HCT116 (cell line): ENCODE measurements around the gene GMPPB. TPM values are rescaled to one million over a fixed set of nuclear protein-coding genes. Genes with fewer than 3 reads are reported as not detected.

Source experiments
- ATAC-seq: fragments of 200-7000 bp; cut with Tn5 transposase; 2 replicates; pipeline ENCODE4 v1.9.1; 2020; ENCODE audit warnings: mild to moderate bottlenecking, moderate library complexity
- BruUV-seq: library from RNA; stranded (reverse); fragments of 400-500 nt; replicated peaks from 2 replicates; lab custom pipeline; 2021; lab: Mats Ljungman, UMichigan
- CTCF ChIA-PET: fragments of 300-600 bp; sonication (Branson Sonifier 250); formaldehyde crosslinking; loops from one replicate; lab custom pipeline; 2021; ENCODE audit warnings: antibody characterized with exemption; lab: Charles Lee
- POLR2A ChIA-PET: fragments of 300-600, 350-600 bp; sonication (Branson Sonifier 250); formaldehyde crosslinking; loops from one replicate; lab custom pipeline; 2021; ENCODE audit warnings: antibody characterized with exemption; lab: Charles Lee
- RAD21 ChIA-PET, 2 experiments: fragments of 300-600 bp; sonication (Branson Sonifier 250); formaldehyde crosslinking; loops; one replicate each; lab custom pipeline; 2023; ENCODE audit warnings: low total read pairs in 2 of 2; ENCODE audit not compliant: uncharacterized antibody in 2 of 2, unreplicated experiment in 2 of 2, low non-redundant PET in 1 of 2; lab: Charles Lee
- DNase-seq: peaks from one replicate; pipeline ENCODE4 v3.0.0-alpha.2; 2010; ENCODE audit warnings: low read depth, low spot score
- H2AFZ ChIP-seq: fragments of 200-600 bp; shearing (Covaris generic), sonication (generic); 2 replicates; pipeline ENCODE4 v1.6.1; 2017; ENCODE audit warnings: low read depth, mixed run types, mixed read lengths, antibody characterized with exemption, low read length; ENCODE audit not compliant: poor library complexity, severe bottlenecking
- H3K27ac ChIP-seq: 2 replicates; pipeline ENCODE4 v1.5.1; 2012; ENCODE audit warnings: low read depth, low read length
- H3K27me3 ChIP-seq: fragments of 200-600 bp; sonication (generic); 2 replicates; pipeline ENCODE4 v1.6.1; 2016; ENCODE audit warnings: mixed run types, low read length, mixed read lengths; ENCODE audit not compliant: insufficient read depth
- H3K36me3 ChIP-seq, 2 experiments: fragments of 200-500 bp in 1 of 2; fragments of 200-600 bp in 1 of 2; sonication (Bioruptor generic) in 1 of 2; sonication (generic) in 1 of 2; 2 replicates each; pipeline versions ENCODE4 v1.5.1 to v1.6.1; 2014 to 2016; ENCODE audit warnings: low read length in 2 of 2, inconsistent platforms in 1 of 2, mixed read lengths in 1 of 2, mixed run types in 1 of 2; ENCODE audit not compliant: insufficient read depth in 2 of 2, control insufficient read depth in 1 of 2
- H3K4me1 ChIP-seq, 2 experiments: fragments of 200-600 bp in 1 of 2; sonication (generic) in 1 of 2; 2 replicates each; pipeline versions ENCODE4 v1.5.1 to v1.6.1; 2012 to 2017; ENCODE audit warnings: low read length in 2 of 2, inconsistent platforms in 1 of 2, mild to moderate bottlenecking in 1 of 2, mixed read lengths in 1 of 2, mixed run types in 1 of 2, moderate library complexity in 1 of 2; ENCODE audit not compliant: insufficient read depth in 2 of 2, control insufficient read depth in 1 of 2
- H3K4me2 ChIP-seq: fragments of 200-600 bp; sonication (generic); 2 replicates; pipeline ENCODE4 v1.6.1; 2017; ENCODE audit warnings: mixed run types, low read length, mixed read lengths
- H3K4me3 ChIP-seq, 2 experiments: fragments of 200-600 bp in 1 of 2; sonication (generic) in 1 of 2; replicated peaks in 1 of 2; 2 replicates each; pipeline ENCODE4 v1.5.1; 2011 to 2016; ENCODE audit warnings: low read length in 2 of 2, control low read depth in 1 of 2, low read depth in 1 of 2, mild to moderate bottlenecking in 1 of 2, mixed read lengths in 1 of 2, mixed run types in 1 of 2
- H3K79me2 ChIP-seq: fragments of 200-600 bp; sonication (generic); 2 replicates; pipeline ENCODE4 v1.6.1; 2017; ENCODE audit warnings: mild to moderate bottlenecking, mixed run types, low read length, moderate library complexity, mixed read lengths; ENCODE audit not compliant: insufficient read depth
- H3K9ac ChIP-seq: fragments of 200-600 bp; sonication (generic); 2 replicates; pipeline ENCODE4 v1.6.1; 2016; ENCODE audit warnings: low read length, mixed read lengths
- H3K9me2 ChIP-seq: fragments of 200-600 bp; sonication (generic), shearing (Covaris generic); 2 replicates; pipeline ENCODE4 v1.6.1; 2017; ENCODE audit warnings: mixed run types, mild to moderate bottlenecking, moderate library complexity; ENCODE audit not compliant: insufficient read depth
- H3K9me3 ChIP-seq, 2 experiments: fragments of 200-500 bp in 1 of 2; fragments of 200-600 bp in 1 of 2; sonication (Bioruptor generic) in 1 of 2; sonication (generic) in 1 of 2; 2 replicates each; pipeline ENCODE4 v1.6.1; 2014 to 2017; ENCODE audit warnings: low read length in 2 of 2, mixed read lengths in 2 of 2, inconsistent platforms in 1 of 2, low read depth in 1 of 2, mild to moderate bottlenecking in 1 of 2, mixed run types in 1 of 2, moderate library complexity in 1 of 2; ENCODE audit not compliant: control insufficient read depth in 1 of 2, insufficient read depth in 1 of 2
- H4K20me1 ChIP-seq: fragments of 200-600 bp; sonication (generic), shearing (Covaris generic); 2 replicates; pipeline ENCODE4 v1.6.1; 2017; ENCODE audit warnings: mixed run types, mild to moderate bottlenecking, moderate library complexity; ENCODE audit not compliant: insufficient read depth
- CBX3 ChIP-seq: IDR thresholded peaks from 2 replicates; pipeline ENCODE4 v1.6.1; 2012; ENCODE audit warnings: low read depth
- ELF1 ChIP-seq: IDR thresholded peaks from 2 replicates; pipeline ENCODE4 v1.6.1; 2012; ENCODE audit warnings: low read depth, borderline replicate concordance
- EZH2 ChIP-seq: fragments of 200-600 bp; sonication (generic); IDR thresholded peaks from 2 replicates; pipeline ENCODE4 v1.6.1; 2017; ENCODE audit warnings: antibody characterized with exemption, mixed run types
- JUND ChIP-seq: IDR thresholded peaks from 2 replicates; pipeline ENCODE4 v1.6.1; 2012
- POLR2A ChIP-seq: IDR thresholded peaks from 2 replicates; pipeline ENCODE4 v1.7.0; 2011; ENCODE audit warnings: borderline replicate concordance; ENCODE audit not compliant: insufficient read depth, insufficient read length; ENCODE audit errors: extremely low read depth
- POLR2AphosphoS5 ChIP-seq: IDR thresholded peaks from 2 replicates; pipeline ENCODE4 v1.6.1; 2011; ENCODE audit warnings: mild to moderate bottlenecking, low read depth, low read length, moderate library complexity
- RAD21 ChIP-seq: IDR thresholded peaks from 2 replicates; pipeline ENCODE4 v1.6.1; 2012; ENCODE audit warnings: low read depth, mild to moderate bottlenecking
- SP1 ChIP-seq: IDR thresholded peaks from 2 replicates; pipeline ENCODE4 v1.6.1; 2012; ENCODE audit warnings: low read depth
- SRF ChIP-seq: IDR thresholded peaks from 2 replicates; pipeline ENCODE4 v1.6.1; 2012; ENCODE audit warnings: low read depth
- YY1 ChIP-seq: IDR thresholded peaks from 2 replicates; pipeline ENCODE4 v1.6.1; 2011; ENCODE audit warnings: low read length, low read depth, moderate library complexity, mild to moderate bottlenecking; ENCODE audit not compliant: insufficient replicate concordance; ENCODE audit errors: extremely low read depth
- ZNF274 ChIP-seq: fragments of 200-500 bp; sonication (Bioruptor generic); IDR thresholded peaks from 2 replicates; pipeline ENCODE4 v1.6.1; 2014; ENCODE audit warnings: mild to moderate bottlenecking, low read depth, low read length, inconsistent platforms
- intact Hi-C: fragments of 100-400 bp; cut with micrococcal nuclease; formaldehyde crosslinking; loops from 2 replicates; pipeline ENCODE4 v1.10.0; 2022
- total RNA-seq: library from RNA; stranded (reverse); gene quantifications from one replicate; pipeline ENCODE4 v1.2.1, GENCODE V29; 2021; ENCODE audit not compliant: unreplicated experiment
- TF ChIP-seq, protein P1 (sequence below), 3 experiments: fragments of 200-600 bp in 1 of 3; sonication (generic) in 1 of 3; IDR thresholded peaks in 2 of 3; conservative IDR thresholded peaks in 1 of 3; 2 replicates each; pipeline ENCODE4 v1.5.1; 2012 to 2017; ENCODE audit warnings: low read depth in 2 of 3, low read length in 2 of 3, antibody characterized with exemption in 1 of 3, borderline replicate concordance in 1 of 3, control low read depth in 1 of 3, mild to moderate bottlenecking in 1 of 3, mixed read lengths in 1 of 3, mixed run types in 1 of 3, moderate library complexity in 1 of 3; ENCODE audit not compliant: insufficient read depth in 1 of 3
- TF ChIP-seq, protein P2 (sequence below): IDR thresholded peaks from 2 replicates; pipeline ENCODE4 v1.6.1; 2011; ENCODE audit warnings: mild to moderate bottlenecking, low read length, moderate library complexity; ENCODE audit not compliant: insufficient replicate concordance; ENCODE audit errors: extremely low read depth
- TF ChIP-seq, protein P3 (sequence below): IDR thresholded peaks from 2 replicates; pipeline ENCODE4 v1.6.1; 2012; ENCODE audit warnings: low read depth
- TF ChIP-seq, protein P4 (sequence below): IDR thresholded peaks from 2 replicates; pipeline ENCODE4 v1.6.1; 2012

The GMPPB gene
- total RNA-seq, 1 experiment from 2014 or later: 24.1 TPM

DNA sequence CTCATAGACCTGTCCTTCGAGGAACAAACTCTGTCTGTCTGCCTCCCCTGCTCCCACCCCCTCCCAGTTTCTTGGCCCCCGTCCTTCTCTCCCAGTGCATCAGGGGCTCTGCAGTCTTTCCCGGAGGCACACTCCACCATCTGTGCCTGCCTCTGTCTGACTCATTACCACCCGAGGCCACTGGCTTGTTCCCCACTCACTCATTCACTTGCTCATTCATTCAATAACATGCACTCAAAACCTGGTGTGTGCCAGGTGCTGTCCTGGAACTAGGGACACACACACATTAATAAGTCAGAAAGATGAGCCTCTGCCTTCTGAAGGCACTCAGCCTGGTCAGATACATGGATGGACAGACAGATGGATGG lies 16.7 kb downstream of the GMPPB start:
- no peak overlapping the region for H3K27ac ChIP-seq
- no peak for DNase-seq
- no peaks in the 10 kb centered on the region for H4K20me1 ChIP-seq
- H3K4me1 ChIP-seq: no peaks in the 10 kb centered on the region
- no peaks in the 10 kb centered on the region for H3K9me3 ChIP-seq
- no peak overlapping the region for H3K4me2 ChIP-seq
- H3K36me3 ChIP-seq: peaks cover 0 to 4% of the 10 kb centered on the region in 2 experiments; a peak in 2 of 4 replicates
- intact Hi-C loops: no loop called here
- no peaks in the 10 kb centered on the region for H3K9me2 ChIP-seq
- no peaks in the 10 kb centered on the region for H3K79me2 ChIP-seq
- no peak overlapping the region for H2AFZ ChIP-seq
- no peaks in the 10 kb centered on the region for H3K27me3 ChIP-seq
- ChIA-PET CTCF (no interaction called here), POLR2A (no interaction called here), RAD21 (no interaction called here)
- TF ChIP-seq POLR2AphosphoS5 (no peak), EZH2 (no peak), SP1 (no peak), SRF (no peak), YY1 (no peak), CBX3 (no peak), POLR2A (no peak), ELF1 (no peak), ZNF274 (no peak), JUND (no peak), RAD21 (no peak)
- TF ChIP-seq, protein P1, sequence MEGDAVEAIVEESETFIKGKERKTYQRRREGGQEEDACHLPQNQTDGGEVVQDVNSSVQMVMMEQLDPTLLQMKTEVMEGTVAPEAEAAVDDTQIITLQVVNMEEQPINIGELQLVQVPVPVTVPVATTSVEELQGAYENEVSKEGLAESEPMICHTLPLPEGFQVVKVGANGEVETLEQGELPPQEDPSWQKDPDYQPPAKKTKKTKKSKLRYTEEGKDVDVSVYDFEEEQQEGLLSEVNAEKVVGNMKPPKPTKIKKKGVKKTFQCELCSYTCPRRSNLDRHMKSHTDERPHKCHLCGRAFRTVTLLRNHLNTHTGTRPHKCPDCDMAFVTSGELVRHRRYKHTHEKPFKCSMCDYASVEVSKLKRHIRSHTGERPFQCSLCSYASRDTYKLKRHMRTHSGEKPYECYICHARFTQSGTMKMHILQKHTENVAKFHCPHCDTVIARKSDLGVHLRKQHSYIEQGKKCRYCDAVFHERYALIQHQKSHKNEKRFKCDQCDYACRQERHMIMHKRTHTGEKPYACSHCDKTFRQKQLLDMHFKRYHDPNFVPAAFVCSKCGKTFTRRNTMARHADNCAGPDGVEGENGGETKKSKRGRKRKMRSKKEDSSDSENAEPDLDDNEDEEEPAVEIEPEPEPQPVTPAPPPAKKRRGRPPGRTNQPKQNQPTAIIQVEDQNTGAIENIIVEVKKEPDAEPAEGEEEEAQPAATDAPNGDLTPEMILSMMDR (IDR thresholded peaks at IDR 0.05 in 2 of 3, conservative IDR thresholded peaks at IDR 0.05 in 1 of 3; ENCODE audit: borderline replicate concordance in 1 of 3, insufficient read depth in 1 of 3, low read depth in 2 of 3, low read length in 2 of 3): no peak
- TF ChIP-seq, protein P2, sequence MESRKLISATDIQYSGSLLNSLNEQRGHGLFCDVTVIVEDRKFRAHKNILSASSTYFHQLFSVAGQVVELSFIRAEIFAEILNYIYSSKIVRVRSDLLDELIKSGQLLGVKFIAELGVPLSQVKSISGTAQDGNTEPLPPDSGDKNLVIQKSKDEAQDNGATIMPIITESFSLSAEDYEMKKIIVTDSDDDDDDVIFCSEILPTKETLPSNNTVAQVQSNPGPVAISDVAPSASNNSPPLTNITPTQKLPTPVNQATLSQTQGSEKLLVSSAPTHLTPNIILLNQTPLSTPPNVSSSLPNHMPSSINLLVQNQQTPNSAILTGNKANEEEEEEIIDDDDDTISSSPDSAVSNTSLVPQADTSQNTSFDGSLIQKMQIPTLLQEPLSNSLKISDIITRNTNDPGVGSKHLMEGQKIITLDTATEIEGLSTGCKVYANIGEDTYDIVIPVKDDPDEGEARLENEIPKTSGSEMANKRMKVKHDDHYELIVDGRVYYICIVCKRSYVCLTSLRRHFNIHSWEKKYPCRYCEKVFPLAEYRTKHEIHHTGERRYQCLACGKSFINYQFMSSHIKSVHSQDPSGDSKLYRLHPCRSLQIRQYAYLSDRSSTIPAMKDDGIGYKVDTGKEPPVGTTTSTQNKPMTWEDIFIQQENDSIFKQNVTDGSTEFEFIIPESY: no peak
- TF ChIP-seq, protein P3, sequence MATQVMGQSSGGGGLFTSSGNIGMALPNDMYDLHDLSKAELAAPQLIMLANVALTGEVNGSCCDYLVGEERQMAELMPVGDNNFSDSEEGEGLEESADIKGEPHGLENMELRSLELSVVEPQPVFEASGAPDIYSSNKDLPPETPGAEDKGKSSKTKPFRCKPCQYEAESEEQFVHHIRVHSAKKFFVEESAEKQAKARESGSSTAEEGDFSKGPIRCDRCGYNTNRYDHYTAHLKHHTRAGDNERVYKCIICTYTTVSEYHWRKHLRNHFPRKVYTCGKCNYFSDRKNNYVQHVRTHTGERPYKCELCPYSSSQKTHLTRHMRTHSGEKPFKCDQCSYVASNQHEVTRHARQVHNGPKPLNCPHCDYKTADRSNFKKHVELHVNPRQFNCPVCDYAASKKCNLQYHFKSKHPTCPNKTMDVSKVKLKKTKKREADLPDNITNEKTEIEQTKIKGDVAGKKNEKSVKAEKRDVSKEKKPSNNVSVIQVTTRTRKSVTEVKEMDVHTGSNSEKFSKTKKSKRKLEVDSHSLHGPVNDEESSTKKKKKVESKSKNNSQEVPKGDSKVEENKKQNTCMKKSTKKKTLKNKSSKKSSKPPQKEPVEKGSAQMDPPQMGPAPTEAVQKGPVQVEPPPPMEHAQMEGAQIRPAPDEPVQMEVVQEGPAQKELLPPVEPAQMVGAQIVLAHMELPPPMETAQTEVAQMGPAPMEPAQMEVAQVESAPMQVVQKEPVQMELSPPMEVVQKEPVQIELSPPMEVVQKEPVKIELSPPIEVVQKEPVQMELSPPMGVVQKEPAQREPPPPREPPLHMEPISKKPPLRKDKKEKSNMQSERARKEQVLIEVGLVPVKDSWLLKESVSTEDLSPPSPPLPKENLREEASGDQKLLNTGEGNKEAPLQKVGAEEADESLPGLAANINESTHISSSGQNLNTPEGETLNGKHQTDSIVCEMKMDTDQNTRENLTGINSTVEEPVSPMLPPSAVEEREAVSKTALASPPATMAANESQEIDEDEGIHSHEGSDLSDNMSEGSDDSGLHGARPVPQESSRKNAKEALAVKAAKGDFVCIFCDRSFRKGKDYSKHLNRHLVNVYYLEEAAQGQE: no peak
- TF ChIP-seq, protein P4, sequence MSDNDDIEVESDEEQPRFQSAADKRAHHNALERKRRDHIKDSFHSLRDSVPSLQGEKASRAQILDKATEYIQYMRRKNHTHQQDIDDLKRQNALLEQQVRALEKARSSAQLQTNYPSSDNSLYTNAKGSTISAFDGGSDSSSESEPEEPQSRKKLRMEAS: no peak
- no peak for ATAC-seq
- no TSS peak for BruUV-seq
- no peak overlapping the region for H3K4me3 ChIP-seq
- H3K9ac ChIP-seq: no peak overlapping the region
